Common myeloid progenitor, CD34-positive (primary cell): ENCODE results near the gene RAP1GAP.

Experiments used
- CTCF ChIA-PET: fragments of 350-600 bp; sonication (Branson Sonifier 250); formaldehyde crosslinking; loops from one replicate; lab custom pipeline; 2021; ENCODE audit warnings: antibody characterized with exemption; lab: Charles Lee
- POLR2A ChIA-PET: fragments of 350-600 bp; sonication (Branson Sonifier 250); formaldehyde crosslinking; loops from one replicate; lab custom pipeline; 2021; ENCODE audit warnings: antibody characterized with exemption; lab: Charles Lee
- DNase-seq, 3 donors: peaks; one replicate each; pipeline versions ENCODE4 v3.0.0 to v3.0.0-alpha.2; 2013
- H3K27ac ChIP-seq, 2 experiments: 1 replicate in 1 of 2; 2 replicates in 1 of 2; pipeline ENCODE4 v1.7.0; 2013; ENCODE audit warnings: inconsistent platforms in 2 of 2, low read length in 2 of 2, mild to moderate bottlenecking in 2 of 2, low read depth in 1 of 2, moderate library complexity in 1 of 2; ENCODE audit not compliant: severe bottlenecking in 2 of 2, insufficient read depth in 1 of 2, poor library complexity in 1 of 2
- H3K27me3 ChIP-seq, 5 experiments: replicated peaks in 2 of 5; 1 replicate in 3 of 5; 2 replicates in 2 of 5; pipeline versions ENCODE4 v1.6.1 to v1.7.0; 2013; ENCODE audit warnings: low read length in 4 of 5, mild to moderate bottlenecking in 2 of 5, moderate library complexity in 2 of 5, inconsistent platforms in 1 of 5; ENCODE audit not compliant: insufficient read depth in 5 of 5, control insufficient read depth in 4 of 5
- H3K36me3 ChIP-seq, 4 experiments: 1 replicate in 2 of 4; 2 replicates in 2 of 4; pipeline versions ENCODE4 v1.6.1 to v1.7.0; 2013; ENCODE audit warnings: low read length in 3 of 4, control low read depth in 1 of 4, mild to moderate bottlenecking in 1 of 4; ENCODE audit not compliant: control insufficient read depth in 4 of 4, insufficient read depth in 4 of 4
- H3K4me1 ChIP-seq, 4 experiments: 1 replicate in 3 of 4; 2 replicates in 1 of 4; pipeline versions ENCODE4 v1.6.1 to v1.7.1; 2013; ENCODE audit warnings: low read length in 3 of 4, mild to moderate bottlenecking in 3 of 4, control low read depth in 1 of 4, inconsistent platforms in 1 of 4, moderate library complexity in 1 of 4; ENCODE audit not compliant: control insufficient read depth in 4 of 4, insufficient read depth in 4 of 4; ENCODE audit errors: control extremely low read depth in 1 of 4
- H3K4me3 ChIP-seq, 7 experiments: 1 replicate in 4 of 7; 2 replicates in 3 of 7; pipeline versions ENCODE4 v1.5.1 to v1.7.0; 2013; ENCODE audit warnings: mild to moderate bottlenecking in 7 of 7, low read length in 6 of 7, moderate library complexity in 6 of 7, inconsistent platforms in 2 of 7, low read depth in 2 of 7, control low read depth in 1 of 7; ENCODE audit not compliant: insufficient read depth in 4 of 7, control insufficient read depth in 1 of 7; ENCODE audit errors: extremely low read depth in 1 of 7
- H3K9me3 ChIP-seq, 5 experiments: 1 replicate in 4 of 5; 2 replicates in 1 of 5; pipeline versions ENCODE4 v1.6.1 to v1.7.1; 2013; ENCODE audit warnings: low read length in 4 of 5, mild to moderate bottlenecking in 2 of 5, inconsistent platforms in 1 of 5, low read depth in 1 of 5, moderate library complexity in 1 of 5; ENCODE audit not compliant: control insufficient read depth in 4 of 5, insufficient read depth in 2 of 5; ENCODE audit errors: control extremely low read depth in 1 of 5
- WGBS: methylation state at CpG from one replicate; pipeline ENCODE4 v1.1.5; 2013; ENCODE audit not compliant: insufficient coverage; 5-methylcytosine and 5-hydroxymethylcytosine counted together

The RAP1GAP gene

DNA sequence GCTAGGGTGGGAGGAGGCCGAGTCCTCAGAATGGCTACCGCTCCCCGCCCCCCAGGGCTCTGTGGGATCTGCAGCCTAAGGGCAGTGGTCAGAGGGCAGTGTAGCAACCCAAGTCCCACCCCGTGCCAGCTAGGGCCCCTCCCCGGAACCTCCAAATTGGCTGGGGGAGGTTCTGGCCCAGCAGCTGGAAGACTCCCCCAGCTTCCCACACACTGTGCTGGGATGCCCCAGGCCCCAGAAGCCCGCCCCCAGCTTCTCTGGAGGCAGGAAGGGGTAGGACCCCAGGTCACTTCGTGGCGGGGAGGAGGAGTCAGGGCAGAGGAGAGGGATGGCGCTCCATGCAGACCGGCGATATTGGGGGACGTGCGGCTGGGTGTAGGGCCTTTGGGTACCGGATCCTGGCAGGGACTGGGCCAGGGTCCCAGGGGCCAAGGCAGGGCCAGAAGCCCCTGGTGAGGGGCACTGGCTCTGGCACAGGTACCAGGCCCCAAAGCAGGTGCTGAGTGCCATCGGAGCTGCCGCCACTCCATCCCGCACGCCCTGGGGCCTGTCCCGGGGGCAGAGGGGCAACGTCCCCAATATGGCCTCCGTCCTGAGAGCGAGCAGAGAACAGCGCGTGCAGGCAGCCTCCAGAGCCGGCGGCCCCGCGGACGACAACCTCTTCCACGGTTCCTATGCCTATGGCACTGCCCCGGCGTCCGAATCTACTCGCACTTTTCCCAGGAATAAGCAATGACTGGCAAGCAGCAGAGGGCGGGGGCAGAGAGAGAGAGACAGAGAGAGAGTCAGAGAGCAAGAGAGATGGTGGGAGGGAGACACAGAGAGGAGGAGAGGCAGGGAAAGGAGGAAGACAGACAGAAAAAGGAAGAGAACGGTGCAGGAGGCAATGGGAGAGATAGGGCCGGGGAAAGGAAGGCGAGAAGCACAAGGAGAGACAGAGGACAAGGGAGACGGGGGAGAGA is 65.7 kb downstream of the RAP1GAP start:
- ChIA-PET CTCF (no interaction called here), POLR2A (no interaction called here)
- Histone ChIP-seq H3K4me1 (peaks cover 0 to 7% (median 4%) of the 10 kb centered on the region in 4 experiments), H3K36me3 (no peaks in the 10 kb centered on the region), H3K27ac (no peak overlapping the region), H3K9me3 (no peaks in the 10 kb centered on the region), H3K27me3 (peaks cover 0 to 8% (median 4%) of the 10 kb centered on the region in 5 experiments), H3K4me3 (no peak overlapping the region)
- no peak for DNase-seq
- 91% methylated on average over 32 of the region's 39 CpGs for WGBS

DNA sequence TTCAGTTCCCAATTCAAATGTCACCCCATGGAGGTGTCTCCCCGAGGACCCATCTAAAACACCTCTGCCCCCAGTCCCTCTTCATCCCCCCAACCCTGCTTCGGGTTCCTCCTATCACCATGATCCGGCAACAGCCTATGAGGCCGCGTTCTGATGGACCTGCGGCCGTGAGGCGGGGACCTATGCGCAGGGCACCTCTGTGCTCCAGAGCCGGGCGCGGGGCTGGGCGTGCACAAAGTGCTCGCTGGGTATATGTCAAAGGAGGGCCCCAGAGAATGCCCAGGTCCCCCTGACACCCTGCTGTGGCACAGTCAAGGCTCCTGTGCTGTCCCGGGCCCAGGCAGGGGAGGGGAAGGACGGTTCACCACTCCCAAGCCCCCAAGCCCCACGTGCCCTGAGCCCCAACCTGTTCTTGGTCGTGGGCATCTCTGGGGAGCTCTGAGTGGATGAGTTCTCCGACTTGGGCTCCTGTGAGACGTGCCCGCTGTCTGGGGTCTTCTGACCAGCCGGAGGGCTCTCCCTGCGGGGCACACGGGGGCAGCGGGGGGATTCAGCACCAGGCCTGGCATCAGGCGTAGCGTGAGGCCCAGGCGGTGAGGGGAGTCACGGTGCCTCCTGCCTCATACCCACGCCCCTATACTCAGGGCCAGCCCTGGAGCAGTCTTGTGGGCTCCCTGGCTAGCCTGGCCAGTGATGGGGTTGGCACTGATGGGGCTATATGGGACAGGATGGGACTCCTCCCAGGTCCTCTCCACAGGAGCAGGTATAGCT is 67.7 kb downstream of the RAP1GAP start:
- H3K27me3 ChIP-seq, result peaks cover 0 to 2% (median 0%) of the 10 kb centered on the region in 5 experiments
- ChIA-PET CTCF (interaction anchor here (0.6 kb wide), 1 partner anchor 1166 kb away, joined by 4 read pairs; no protein-coding TSS in a partner anchor), POLR2A (no interaction called here)
- WGBS, result 93% methylated on average over 21 of the region's 30 CpGs
- H3K27ac ChIP-seq, result no peak overlapping the region
- no peak overlapping the region for H3K4me3 ChIP-seq
- no peaks in the 10 kb centered on the region for H3K4me1 ChIP-seq
- no peaks in the 10 kb centered on the region for H3K9me3 ChIP-seq
- H3K36me3 ChIP-seq, result no peaks in the 10 kb centered on the region
- no peak for DNase-seq

GRCh38 chr1:21599402-21599801 is 69.8 kb downstream of the RAP1GAP start:
- H3K36me3 ChIP-seq, result no peaks in the 10 kb centered on the region
- no peak overlapping the region for H3K4me3 ChIP-seq
- H3K27me3 ChIP-seq, result peaks cover 0 to 2% (median 0%) of the 10 kb centered on the region in 5 experiments
- no peak for DNase-seq
- ChIA-PET POLR2A (no interaction called here), CTCF (no interaction called here)
- whole genome bisulfite sequencing, result 91% methylated on average over 15 of the region's 15 CpGs
- no peaks in the 10 kb centered on the region for H3K4me1 ChIP-seq
- no peaks in the 10 kb centered on the region for H3K9me3 ChIP-seq
- H3K27ac ChIP-seq, result no peak overlapping the region

DNA sequence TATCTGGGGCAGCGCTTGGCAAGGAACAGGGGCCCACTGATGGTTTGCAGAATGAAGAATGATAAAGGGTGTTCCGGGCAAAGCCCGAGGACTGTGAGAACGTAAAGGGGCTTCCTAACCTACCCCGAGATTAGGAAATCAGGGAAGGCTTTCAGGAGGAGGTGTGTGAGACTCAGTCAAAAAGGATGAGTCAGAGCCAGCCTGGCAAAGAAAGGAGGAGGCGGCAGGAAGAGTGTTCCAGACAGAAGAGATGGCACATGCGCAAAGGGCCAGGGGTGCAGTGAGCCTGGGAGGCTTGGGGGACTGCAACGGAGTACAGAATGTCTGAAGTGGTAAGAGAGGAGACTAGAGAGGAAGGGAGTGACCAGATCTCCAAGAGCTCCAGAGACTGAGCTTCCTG is 70.3 kb downstream of the RAP1GAP start:
- Histone ChIP-seq H3K4me1 (no peaks in the 10 kb centered on the region), H3K4me3 (no peak overlapping the region), H3K27me3 (peaks cover 0 to 2% (median 0%) of the 10 kb centered on the region in 5 experiments), H3K9me3 (no peaks in the 10 kb centered on the region), H3K36me3 (no peaks in the 10 kb centered on the region), H3K27ac (no peak overlapping the region)
- DNase-seq, result no peak
- ChIA-PET POLR2A (no interaction called here), CTCF (no interaction called here)
- 84% methylated on average over 8 of the region's 8 CpGs for WGBS

DNA sequence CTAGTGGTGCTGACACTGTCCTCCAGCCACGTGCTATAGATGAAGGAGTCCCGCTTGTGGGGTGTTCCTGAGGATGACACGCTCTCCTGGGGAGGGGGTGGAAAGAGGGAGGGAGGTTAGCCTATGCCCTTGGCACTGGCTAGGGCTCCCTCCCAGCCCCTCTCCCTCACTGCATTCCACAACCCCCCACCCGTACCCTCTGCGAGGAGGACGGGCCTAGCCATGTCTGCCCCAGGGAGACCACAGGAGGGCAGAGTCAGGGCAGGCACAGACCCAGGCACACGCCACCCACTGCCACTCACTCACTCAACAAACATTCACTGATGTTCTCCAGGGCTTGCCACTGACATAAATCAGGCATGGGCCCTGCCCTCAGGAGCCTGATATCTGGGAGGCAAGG is 70.7 kb downstream of the RAP1GAP start:
- peaks cover 0 to 2% (median 0%) of the 10 kb centered on the region in 5 experiments for H3K27me3 ChIP-seq
- no peak for DNase-seq
- no peak overlapping the region for H3K4me3 ChIP-seq
- WGBS, result 93% methylated on average over 4 of the region's 7 CpGs
- no peaks in the 10 kb centered on the region for H3K9me3 ChIP-seq
- no peak overlapping the region for H3K27ac ChIP-seq
- H3K36me3 ChIP-seq, result no peaks in the 10 kb centered on the region
- no peaks in the 10 kb centered on the region for H3K4me1 ChIP-seq
- ChIA-PET CTCF (no interaction called here), POLR2A (no interaction called here)

DNA sequence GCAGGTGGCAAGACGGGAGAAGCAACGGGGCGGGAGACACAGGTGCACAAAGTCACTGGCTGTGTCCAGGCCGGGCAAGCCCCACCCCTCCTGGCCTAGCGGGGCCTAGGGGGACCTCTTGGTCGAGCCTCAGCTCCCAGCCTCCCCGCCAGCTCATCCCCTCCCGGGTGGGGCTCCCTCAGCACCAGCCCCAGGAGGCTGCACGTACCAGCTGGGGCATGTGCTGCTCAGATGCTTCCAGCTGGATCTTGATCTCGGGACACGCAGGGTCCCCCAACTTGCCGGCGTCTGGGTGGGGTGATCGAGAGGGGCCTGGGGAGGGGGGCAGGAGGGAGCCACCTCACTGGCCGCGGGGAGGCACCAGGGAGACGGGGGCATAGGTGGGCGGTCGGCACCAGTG is 71.4 kb downstream of the RAP1GAP start:
- no peak for DNase-seq
- H3K36me3 ChIP-seq, result no peaks in the 10 kb centered on the region
- H3K4me1 ChIP-seq, result no peaks in the 10 kb centered on the region
- H3K4me3 ChIP-seq, result no peak overlapping the region
- H3K9me3 ChIP-seq, result no peaks in the 10 kb centered on the region
- WGBS, result 94% methylated on average over 14 of the region's 19 CpGs
- no peak overlapping the region for H3K27ac ChIP-seq
- peaks cover 0 to 2% (median 0%) of the 10 kb centered on the region in 5 experiments for H3K27me3 ChIP-seq
- ChIA-PET CTCF (interaction anchor here (1.1 kb wide), 1 partner anchor 61 kb away, joined by 3 read pairs; no protein-coding TSS in a partner anchor), POLR2A (no interaction called here)
